ENCODE data around the gene MAPK8. TPM values are rescaled to one million over a fixed set of nuclear protein-coding genes. Genes with fewer than 3 reads are reported as not detected.

MAPK8 gene
- total RNA-seq, 1 experiment from 2014 or later: 29.7 TPM

DNA sequence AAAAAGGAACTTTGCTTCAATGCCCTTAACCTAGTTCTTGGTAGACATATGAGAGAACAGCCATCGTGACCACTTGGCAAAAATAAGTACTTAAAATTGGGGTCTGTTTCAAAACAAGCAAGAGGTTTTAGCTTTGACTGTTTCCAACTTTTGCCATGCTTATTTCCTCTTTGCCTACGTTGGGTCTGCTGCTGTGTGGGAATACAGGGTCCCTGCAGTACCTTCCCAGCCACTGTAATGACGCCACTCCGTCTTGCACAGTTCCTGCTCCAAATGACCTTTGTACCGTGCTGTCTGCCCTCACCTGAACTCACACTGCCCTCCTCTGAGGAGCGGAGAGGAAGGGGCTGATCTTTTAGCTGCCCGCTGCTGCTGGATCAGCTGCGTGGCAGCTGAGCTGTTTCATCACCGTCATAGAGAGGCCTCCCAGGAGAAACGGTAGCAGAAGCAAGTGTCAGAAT is 133.1 kb downstream of the MAPK8 start:
- Histone ChIP-seq H3K27me3 (ENCODE audit: low read length) (no peaks in the 10 kb centered on the region), H3K9ac (ENCODE audit: low read length) (no peak overlapping the region), H4K20me1 (ENCODE audit: insufficient read depth, low read depth, low read length) (no peaks in the 10 kb centered on the region), H3K79me2 (ENCODE audit: low read length) (no peaks in the 10 kb centered on the region), H3K4me3 (ENCODE audit: low read length) (no peak overlapping the region), H3K9me2 (replicated peaks; ENCODE audit: insufficient read depth, low read length) (no peaks in the 10 kb centered on the region), H3K9me3 (ENCODE audit: low read length) (no peaks in the 10 kb centered on the region), H3K4me2 (ENCODE audit: low read depth, low read length, poor library complexity, severe bottlenecking) (no peak overlapping the region), H2AFZ (ENCODE audit: low read length) (no peak overlapping the region), H3K27ac (ENCODE audit: low read length) (no peak overlapping the region), H3K4me1 (ENCODE audit: low read length) (no peaks in the 10 kb centered on the region), H3K36me3 (ENCODE audit: insufficient read depth, low read length) (no peaks in the 10 kb centered on the region)
- DNase-seq: no peak

DNA sequence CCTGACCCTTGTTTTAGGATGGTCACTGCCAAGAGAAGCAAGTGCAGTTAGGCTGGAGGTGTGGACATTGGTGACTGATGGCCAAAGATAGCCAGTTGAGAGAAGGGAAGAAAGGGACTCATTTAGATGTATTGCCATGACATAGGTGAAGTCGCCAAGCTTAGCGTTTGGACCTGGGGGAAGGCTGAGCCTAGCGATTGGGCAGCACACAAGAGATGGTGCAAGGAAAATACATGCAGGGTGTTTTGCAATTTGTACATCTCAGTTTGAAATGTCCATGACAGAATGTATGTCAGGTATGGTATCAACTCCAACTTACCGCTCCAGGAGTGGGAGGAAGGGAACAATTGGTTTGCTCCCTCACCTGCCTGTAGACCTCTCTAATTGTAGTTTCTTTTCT is 134.3 kb downstream of the MAPK8 start:
- H3K9ac ChIP-seq (ENCODE audit: low read length): no peak overlapping the region
- no peak overlapping the region for H2AFZ ChIP-seq (ENCODE audit: low read length)
- H3K4me3 ChIP-seq (ENCODE audit: low read length): no peak overlapping the region
- H3K4me2 ChIP-seq (ENCODE audit: low read depth, low read length, poor library complexity, severe bottlenecking): no peak overlapping the region
- no peaks in the 10 kb centered on the region for H3K4me1 ChIP-seq (ENCODE audit: low read length)
- H3K27me3 ChIP-seq (ENCODE audit: low read length): no peaks in the 10 kb centered on the region
- no peaks in the 10 kb centered on the region for H3K9me3 ChIP-seq (ENCODE audit: low read length)
- no peaks in the 10 kb centered on the region for H3K9me2 ChIP-seq (replicated peaks; ENCODE audit: insufficient read depth, low read length)
- no peaks in the 10 kb centered on the region for H3K36me3 ChIP-seq (ENCODE audit: insufficient read depth, low read length)
- no peak overlapping the region for H3K27ac ChIP-seq (ENCODE audit: low read length)
- DNase-seq: no peak
- no peaks in the 10 kb centered on the region for H4K20me1 ChIP-seq (ENCODE audit: insufficient read depth, low read depth, low read length)
- H3K79me2 ChIP-seq (ENCODE audit: low read length): no peaks in the 10 kb centered on the region

DNA sequence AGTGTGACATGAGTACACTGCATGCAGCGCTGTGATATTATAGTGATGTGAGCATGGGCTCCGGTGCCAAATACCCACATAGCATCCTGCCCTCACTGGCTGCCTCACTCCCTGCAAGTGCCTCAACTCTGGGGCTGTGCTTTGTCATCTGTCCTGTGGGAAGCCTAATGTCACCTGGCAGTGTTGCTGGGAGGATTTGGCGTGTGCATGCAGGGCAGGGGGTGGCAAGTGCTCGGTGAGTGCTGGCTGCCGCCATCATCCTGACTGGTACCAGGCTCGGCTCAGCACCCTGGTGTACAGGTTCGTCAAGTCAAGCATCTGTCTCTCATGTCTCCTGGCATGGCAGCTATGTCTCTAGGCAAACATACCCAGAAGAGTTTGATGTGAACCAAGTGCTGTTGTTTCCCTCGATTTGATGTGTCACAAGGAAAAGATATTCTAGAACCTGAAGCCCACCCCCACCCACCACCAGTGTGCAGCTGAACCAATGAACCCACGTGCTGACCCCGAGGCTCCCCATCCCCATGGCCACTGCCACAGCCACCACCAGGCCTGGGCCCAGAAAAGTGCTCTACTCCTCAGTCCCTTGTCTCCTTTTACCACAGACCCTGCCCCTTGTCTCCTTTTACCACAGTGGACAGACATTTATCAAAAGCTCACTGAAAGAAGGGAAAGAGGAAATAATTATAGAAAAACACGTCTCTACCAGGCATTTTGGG is 135.8 kb downstream of the MAPK8 start:
- no peaks in the 10 kb centered on the region for H4K20me1 ChIP-seq (ENCODE audit: insufficient read depth, low read depth, low read length)
- no peaks in the 10 kb centered on the region for H3K9me3 ChIP-seq (ENCODE audit: low read length)
- no peaks in the 10 kb centered on the region for H3K27me3 ChIP-seq (ENCODE audit: low read length)
- H3K9ac ChIP-seq (ENCODE audit: low read length): no peak overlapping the region
- H3K4me1 ChIP-seq (ENCODE audit: low read length): no peaks in the 10 kb centered on the region
- no peak overlapping the region for H3K4me2 ChIP-seq (ENCODE audit: low read depth, low read length, poor library complexity, severe bottlenecking)
- H2AFZ ChIP-seq (ENCODE audit: low read length): no peak overlapping the region
- H3K4me3 ChIP-seq (ENCODE audit: low read length): no peak overlapping the region
- H3K9me2 ChIP-seq (replicated peaks; ENCODE audit: insufficient read depth, low read length): no peaks in the 10 kb centered on the region
- no peak for DNase-seq
- H3K79me2 ChIP-seq (ENCODE audit: low read length): no peaks in the 10 kb centered on the region
- no peaks in the 10 kb centered on the region for H3K36me3 ChIP-seq (ENCODE audit: insufficient read depth, low read length)
- H3K27ac ChIP-seq (ENCODE audit: low read length): no peak overlapping the region

DNA sequence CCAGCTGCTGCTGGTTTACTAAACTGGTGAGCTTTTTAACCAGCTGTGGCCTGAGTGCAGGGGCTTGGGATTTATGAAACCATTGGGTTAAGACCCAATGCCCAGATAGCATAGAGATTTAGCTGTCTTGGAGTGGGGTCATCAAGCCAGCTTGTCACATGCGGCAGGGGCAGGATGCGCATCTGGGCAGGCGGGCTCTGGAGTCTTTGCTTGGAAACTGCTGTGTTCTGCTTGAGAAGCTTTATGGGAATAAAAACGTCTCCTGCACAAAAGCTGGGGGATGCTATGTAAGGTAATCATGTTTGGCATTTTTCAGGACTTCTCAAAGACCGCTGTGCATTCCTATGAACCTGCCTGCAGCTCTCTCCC is 136.3 kb downstream of the MAPK8 start:
- Histone ChIP-seq H3K4me1 (ENCODE audit: low read length) (no peaks in the 10 kb centered on the region), H4K20me1 (ENCODE audit: insufficient read depth, low read depth, low read length) (no peaks in the 10 kb centered on the region), H3K9me2 (replicated peaks; ENCODE audit: insufficient read depth, low read length) (no peaks in the 10 kb centered on the region), H3K27me3 (ENCODE audit: low read length) (no peaks in the 10 kb centered on the region), H2AFZ (ENCODE audit: low read length) (no peak overlapping the region), H3K27ac (ENCODE audit: low read length) (no peak overlapping the region), H3K4me3 (ENCODE audit: low read length) (no peak overlapping the region), H3K36me3 (ENCODE audit: insufficient read depth, low read length) (no peaks in the 10 kb centered on the region), H3K4me2 (ENCODE audit: low read depth, low read length, poor library complexity, severe bottlenecking) (no peak overlapping the region), H3K79me2 (ENCODE audit: low read length) (no peaks in the 10 kb centered on the region), H3K9me3 (ENCODE audit: low read length) (no peaks in the 10 kb centered on the region), H3K9ac (ENCODE audit: low read length) (no peak overlapping the region)
- no peak for DNase-seq

DNA sequence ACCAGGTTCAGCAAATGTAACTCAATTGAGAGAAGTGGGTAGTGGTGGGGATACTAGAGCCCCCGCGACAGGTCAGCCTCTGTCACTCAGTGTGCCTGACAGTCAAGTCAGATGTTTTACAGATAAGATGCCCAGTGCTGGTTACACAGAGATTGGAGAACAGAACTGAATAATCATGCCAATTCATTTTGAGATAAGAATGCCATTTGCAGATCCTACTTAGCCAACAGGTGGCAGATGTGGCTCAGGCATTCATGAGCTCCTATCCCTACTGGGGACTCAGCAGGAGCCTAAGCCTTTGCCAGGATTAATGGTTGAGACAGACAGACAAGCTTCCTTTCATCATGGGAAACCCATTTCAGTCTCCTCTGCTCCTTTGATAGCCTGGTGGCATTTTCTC is 137.8 kb downstream of the MAPK8 start:
- Histone ChIP-seq H3K9ac (ENCODE audit: low read length) (no peak overlapping the region), H3K9me3 (ENCODE audit: low read length) (no peaks in the 10 kb centered on the region), H3K27ac (ENCODE audit: low read length) (no peak overlapping the region), H3K4me1 (ENCODE audit: low read length) (no peaks in the 10 kb centered on the region), H3K79me2 (ENCODE audit: low read length) (no peaks in the 10 kb centered on the region), H2AFZ (ENCODE audit: low read length) (no peak overlapping the region), H3K36me3 (ENCODE audit: insufficient read depth, low read length) (no peaks in the 10 kb centered on the region), H3K4me3 (ENCODE audit: low read length) (no peak overlapping the region), H4K20me1 (ENCODE audit: insufficient read depth, low read depth, low read length) (no peaks in the 10 kb centered on the region), H3K27me3 (ENCODE audit: low read length) (no peaks in the 10 kb centered on the region), H3K9me2 (replicated peaks; ENCODE audit: insufficient read depth, low read length) (no peaks in the 10 kb centered on the region), H3K4me2 (ENCODE audit: low read depth, low read length, poor library complexity, severe bottlenecking) (no peak overlapping the region)
- peak; percentile 54 for DNase-seq

DNA sequence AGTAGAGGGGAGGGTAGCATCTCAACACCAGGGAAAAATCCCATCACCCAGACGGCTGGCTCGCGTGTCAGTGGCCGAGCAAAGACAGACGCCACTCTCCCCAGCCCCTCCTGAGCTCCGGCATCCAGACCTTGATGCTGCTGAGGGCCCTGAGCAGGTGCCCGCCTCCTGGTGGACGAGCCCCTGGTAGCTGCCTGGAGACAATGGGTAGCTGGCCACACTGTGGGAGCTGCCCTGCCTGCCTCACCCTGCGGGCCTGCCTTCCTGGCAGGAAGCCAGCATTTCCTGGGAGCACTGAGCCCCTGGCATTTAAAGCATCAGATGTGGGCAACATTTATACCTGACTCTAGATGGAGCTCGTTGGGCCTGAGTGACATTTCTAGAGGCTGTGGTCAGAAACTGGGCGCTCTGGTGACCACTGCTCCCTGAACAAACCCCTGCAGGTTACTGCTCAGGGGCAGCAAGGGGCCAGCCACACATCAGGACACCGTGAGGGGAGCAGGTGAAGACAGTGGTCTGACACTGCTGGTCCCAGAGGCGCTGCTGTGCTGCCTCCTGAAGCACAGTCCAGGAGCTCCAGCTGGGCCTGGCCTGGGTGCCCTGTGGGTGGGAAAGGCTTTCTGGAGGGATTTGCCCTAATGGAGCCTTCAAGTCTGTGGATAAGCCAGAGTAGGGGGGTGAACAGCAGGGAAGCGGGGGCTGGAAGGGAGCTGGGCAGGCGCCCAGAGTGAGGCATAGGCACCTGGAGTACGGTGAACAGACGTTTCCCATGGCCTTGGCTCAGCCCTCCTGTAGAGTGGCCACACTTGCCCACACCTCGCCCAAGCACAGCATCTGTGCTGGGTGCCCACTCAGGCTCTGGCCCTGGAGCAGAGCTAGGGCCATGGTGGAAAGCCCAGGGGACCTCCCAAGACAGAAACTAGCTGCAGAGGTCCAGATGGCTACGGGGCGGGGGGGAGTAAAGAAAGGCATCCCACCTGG is 138.7 kb downstream of the MAPK8 start:
- H3K9ac ChIP-seq (ENCODE audit: low read length): no peak overlapping the region
- H3K27ac ChIP-seq (ENCODE audit: low read length): no peak overlapping the region
- DNase-seq: no peak
- no peaks in the 10 kb centered on the region for H3K79me2 ChIP-seq (ENCODE audit: low read length)
- no peaks in the 10 kb centered on the region for H3K4me1 ChIP-seq (ENCODE audit: low read length)
- no peak overlapping the region for H2AFZ ChIP-seq (ENCODE audit: low read length)
- H4K20me1 ChIP-seq (ENCODE audit: insufficient read depth, low read depth, low read length): no peaks in the 10 kb centered on the region
- no peaks in the 10 kb centered on the region for H3K9me3 ChIP-seq (ENCODE audit: low read length)
- H3K4me3 ChIP-seq (ENCODE audit: low read length): no peak overlapping the region
- H3K27me3 ChIP-seq (ENCODE audit: low read length): no peaks in the 10 kb centered on the region
- H3K36me3 ChIP-seq (ENCODE audit: insufficient read depth, low read length): no peaks in the 10 kb centered on the region
- no peak overlapping the region for H3K4me2 ChIP-seq (ENCODE audit: low read depth, low read length, poor library complexity, severe bottlenecking)
- H3K9me2 ChIP-seq (replicated peaks; ENCODE audit: insufficient read depth, low read length): no peaks in the 10 kb centered on the region

DNA sequence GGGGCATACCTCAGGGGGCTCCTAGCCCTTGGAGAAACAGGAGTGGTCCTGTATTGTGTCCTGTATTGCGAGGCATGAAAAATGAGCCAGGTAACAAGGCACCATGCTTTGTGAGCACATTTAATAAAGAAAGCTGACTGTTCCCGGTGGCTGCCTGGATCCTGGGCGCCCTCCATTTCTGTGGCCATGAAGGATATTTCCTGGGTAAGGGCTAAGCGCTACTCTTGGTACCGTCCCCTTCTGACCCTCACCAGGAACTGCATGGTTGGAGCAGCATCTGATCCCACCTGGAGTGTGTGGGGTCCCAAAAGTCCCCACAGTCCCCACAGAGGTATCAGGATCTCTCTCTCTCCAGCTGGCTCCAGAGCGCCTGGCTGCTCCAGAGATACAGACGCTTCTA is 139.5 kb downstream of the MAPK8 start:
- Histone ChIP-seq H3K9me3 (ENCODE audit: low read length) (no peaks in the 10 kb centered on the region), H3K36me3 (ENCODE audit: insufficient read depth, low read length) (no peaks in the 10 kb centered on the region), H3K9me2 (replicated peaks; ENCODE audit: insufficient read depth, low read length) (no peaks in the 10 kb centered on the region), H3K79me2 (ENCODE audit: low read length) (no peaks in the 10 kb centered on the region), H3K4me1 (ENCODE audit: low read length) (no peaks in the 10 kb centered on the region), H2AFZ (ENCODE audit: low read length) (no peak overlapping the region), H3K27me3 (ENCODE audit: low read length) (no peaks in the 10 kb centered on the region), H3K4me2 (ENCODE audit: low read depth, low read length, poor library complexity, severe bottlenecking) (no peak overlapping the region), H3K4me3 (ENCODE audit: low read length) (no peak overlapping the region), H3K9ac (ENCODE audit: low read length) (no peak overlapping the region), H4K20me1 (ENCODE audit: insufficient read depth, low read depth, low read length) (no peaks in the 10 kb centered on the region), H3K27ac (ENCODE audit: low read length) (no peak overlapping the region)
- no peak for DNase-seq

DNA sequence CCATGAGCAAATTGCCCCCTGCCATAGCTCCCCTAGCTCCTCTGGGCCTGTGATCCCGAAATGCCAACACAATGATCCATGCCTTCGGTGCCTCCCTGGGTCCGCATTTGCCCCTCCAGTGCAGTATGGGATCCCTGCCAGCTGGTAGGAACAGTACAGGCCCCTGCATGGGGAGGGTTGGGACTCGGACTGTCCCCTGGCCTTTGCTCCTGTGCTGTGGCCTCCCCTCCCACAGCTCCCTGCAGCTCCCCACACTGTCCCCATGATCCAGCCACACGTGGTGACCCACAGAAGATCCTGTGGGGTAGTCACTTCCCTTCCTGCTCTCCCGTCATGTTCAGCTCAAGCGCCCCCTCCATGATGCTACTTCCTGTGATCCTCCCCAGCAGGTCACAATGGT is 140.3 kb downstream of the MAPK8 start:
- Histone ChIP-seq H3K36me3 (ENCODE audit: insufficient read depth, low read length) (no peaks in the 10 kb centered on the region), H3K9me3 (ENCODE audit: low read length) (no peaks in the 10 kb centered on the region), H3K4me2 (ENCODE audit: low read depth, low read length, poor library complexity, severe bottlenecking) (no peak overlapping the region), H3K27me3 (ENCODE audit: low read length) (no peaks in the 10 kb centered on the region), H3K9ac (ENCODE audit: low read length) (no peak overlapping the region), H4K20me1 (ENCODE audit: insufficient read depth, low read depth, low read length) (no peaks in the 10 kb centered on the region), H3K27ac (ENCODE audit: low read length) (no peak overlapping the region), H3K4me1 (ENCODE audit: low read length) (no peaks in the 10 kb centered on the region), H3K9me2 (replicated peaks; ENCODE audit: insufficient read depth, low read length) (no peaks in the 10 kb centered on the region), H3K4me3 (ENCODE audit: low read length) (no peak overlapping the region), H2AFZ (ENCODE audit: low read length) (no peak overlapping the region), H3K79me2 (ENCODE audit: low read length) (no peaks in the 10 kb centered on the region)
- no peak for DNase-seq

Measured in Karpas-422 (cell line).